ENCODE data around the gene LRRC4.

The LRRC4 gene, protein sequence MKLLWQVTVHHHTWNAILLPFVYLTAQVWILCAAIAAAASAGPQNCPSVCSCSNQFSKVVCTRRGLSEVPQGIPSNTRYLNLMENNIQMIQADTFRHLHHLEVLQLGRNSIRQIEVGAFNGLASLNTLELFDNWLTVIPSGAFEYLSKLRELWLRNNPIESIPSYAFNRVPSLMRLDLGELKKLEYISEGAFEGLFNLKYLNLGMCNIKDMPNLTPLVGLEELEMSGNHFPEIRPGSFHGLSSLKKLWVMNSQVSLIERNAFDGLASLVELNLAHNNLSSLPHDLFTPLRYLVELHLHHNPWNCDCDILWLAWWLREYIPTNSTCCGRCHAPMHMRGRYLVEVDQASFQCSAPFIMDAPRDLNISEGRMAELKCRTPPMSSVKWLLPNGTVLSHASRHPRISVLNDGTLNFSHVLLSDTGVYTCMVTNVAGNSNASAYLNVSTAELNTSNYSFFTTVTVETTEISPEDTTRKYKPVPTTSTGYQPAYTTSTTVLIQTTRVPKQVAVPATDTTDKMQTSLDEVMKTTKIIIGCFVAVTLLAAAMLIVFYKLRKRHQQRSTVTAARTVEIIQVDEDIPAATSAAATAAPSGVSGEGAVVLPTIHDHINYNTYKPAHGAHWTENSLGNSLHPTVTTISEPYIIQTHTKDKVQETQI

DNA sequence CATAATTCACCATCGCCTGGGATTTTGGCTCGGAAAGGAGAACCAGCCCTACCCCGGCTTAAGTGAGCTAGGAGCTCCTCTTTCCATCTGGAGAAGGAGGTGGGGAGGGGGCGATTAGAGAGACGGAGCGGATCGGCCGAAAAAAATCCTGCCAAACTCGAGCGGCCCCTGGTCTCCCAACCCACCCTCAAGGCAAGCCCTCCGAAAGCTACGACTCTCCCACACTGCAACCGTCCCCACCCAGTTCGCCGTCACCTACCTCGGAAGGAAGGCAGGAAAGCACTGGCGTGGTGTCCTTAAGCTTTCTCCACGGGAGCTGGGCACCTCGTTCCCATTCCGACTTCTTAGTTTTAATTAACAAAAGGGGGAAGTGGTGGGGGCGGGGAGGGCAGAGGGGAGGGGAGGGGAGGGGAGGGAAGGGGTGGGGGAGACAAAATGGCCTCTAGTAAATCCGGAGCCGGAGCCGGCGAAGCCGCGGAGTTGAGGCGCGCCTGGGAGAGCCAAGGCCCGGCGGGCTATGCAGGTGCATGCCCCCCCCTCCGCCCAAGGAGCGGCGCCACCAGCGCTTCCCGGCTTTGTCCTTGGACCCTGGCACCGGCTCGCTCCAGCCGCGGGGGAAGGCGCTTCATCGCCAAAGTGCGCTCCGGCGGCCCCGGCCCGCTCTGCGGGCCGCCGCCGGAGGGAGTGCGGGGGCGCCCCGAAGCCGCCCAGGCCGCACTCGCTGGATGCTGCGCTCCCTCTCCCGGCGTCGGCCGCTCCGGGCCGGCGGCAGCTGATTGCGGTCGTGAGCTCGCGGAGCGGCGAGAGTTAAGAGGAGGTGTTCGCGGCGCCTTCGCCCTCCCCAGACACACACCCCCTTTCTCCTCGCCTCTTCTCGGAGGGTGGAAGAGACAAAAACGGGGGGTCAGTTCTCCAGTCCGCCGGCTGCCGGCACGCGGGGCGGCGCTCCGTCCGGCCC, at the start of gene LRRC4:
TSS of gene LRRC4 (minus strand) at position 784 of the 958 bp plus-strand sequence. CDS start 797 bp downstream, outside the sequence.
- DNase-seq: peak; percentile 9 to 29

DNA sequence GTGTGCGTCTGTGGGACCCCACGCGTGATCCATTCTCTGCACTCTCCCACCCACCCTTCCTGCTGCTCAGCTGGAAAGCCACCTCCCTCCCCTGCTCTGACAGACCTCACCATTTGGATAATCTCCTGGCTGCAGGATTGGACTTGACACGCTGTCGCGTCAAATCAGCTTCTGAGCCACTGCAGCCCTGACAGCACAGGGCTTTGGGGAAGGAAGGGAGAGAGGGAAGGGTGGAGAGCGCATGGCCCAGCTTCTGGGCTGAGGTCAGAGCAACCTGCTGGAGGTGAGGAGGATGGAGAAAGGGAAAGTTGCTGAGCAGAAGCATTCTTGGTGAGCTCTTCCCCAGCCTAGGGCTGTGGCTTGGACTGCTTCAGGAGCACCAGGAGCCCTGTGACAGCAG, 48.9 kb upstream of the LRRC4 start:
- no peak for DNase-seq

DNA sequence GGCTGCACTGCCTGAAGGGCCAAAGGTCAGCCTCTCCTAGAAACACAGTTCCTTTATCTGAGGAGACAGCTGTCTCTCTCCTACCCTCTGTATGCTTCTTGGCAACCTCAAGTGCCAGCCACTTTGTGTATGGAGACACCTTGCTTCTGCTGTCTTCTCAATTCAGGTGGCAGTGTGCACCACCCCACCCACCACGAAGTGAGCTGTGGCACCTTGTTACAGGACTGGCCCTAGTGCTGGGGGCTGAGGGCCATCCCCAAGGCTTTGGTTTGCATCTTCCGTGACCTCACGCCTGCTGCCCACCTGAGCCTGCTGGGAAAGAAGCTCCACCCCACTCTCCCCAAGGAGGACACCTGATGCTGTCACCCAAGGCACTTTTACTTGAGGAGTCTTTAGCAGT, 47.1 kb upstream of the LRRC4 start:
- no peak for DNase-seq

DNA sequence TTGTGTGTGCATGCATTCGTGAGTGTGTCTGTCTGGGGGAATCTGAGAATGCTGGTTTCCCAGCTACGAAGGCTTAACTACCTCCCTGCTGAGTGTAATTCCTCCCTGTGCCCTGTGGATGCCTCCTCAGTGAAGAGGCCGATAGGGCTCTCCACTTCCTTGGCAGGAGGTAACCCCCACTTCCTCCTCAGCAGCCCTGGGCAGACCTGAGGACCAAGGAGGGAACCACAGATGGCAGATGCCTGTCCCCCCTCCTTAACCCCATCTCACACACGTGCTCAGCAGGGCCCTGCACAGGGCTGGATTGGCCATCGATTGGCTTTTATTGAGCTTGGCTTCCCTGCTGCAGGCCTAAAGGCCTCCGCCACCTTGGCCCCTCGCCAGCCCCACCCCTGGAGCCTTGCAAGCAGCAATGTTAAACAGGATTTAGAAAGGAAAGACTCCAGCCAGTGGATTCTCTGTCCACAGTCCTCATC, 45.6 kb upstream of the LRRC4 start:
- no peak for DNase-seq

DNA sequence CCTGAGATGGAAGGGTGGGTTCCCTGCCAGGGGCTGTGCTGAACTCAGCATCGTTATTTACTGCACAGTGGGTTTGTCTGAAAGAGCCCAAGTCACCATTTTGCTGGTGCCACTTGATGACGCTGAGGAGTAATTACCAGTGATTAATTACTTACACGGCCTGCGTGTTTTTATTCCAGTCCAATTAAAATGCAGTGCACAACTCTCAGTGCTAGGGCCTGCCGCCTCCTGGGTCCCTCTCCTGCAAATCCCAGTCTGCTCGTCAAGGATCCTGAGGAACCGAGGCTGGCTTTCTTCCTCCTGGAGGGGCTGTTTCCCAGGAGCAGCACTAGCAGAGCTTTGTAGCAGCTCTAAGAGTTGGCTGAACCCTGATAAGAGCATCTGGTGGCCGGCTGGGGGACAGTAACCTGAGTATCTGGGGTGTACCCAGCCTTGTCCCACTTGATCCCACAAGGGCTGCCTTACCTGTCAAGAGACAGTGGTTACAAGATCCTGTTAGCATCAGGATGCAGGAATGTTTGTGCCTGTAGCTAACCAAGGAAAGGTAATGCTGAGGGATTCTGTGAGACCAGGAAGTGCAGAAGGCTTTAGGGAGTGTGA, 45.1 kb upstream of the LRRC4 start:
- no peak for DNase-seq

DNA sequence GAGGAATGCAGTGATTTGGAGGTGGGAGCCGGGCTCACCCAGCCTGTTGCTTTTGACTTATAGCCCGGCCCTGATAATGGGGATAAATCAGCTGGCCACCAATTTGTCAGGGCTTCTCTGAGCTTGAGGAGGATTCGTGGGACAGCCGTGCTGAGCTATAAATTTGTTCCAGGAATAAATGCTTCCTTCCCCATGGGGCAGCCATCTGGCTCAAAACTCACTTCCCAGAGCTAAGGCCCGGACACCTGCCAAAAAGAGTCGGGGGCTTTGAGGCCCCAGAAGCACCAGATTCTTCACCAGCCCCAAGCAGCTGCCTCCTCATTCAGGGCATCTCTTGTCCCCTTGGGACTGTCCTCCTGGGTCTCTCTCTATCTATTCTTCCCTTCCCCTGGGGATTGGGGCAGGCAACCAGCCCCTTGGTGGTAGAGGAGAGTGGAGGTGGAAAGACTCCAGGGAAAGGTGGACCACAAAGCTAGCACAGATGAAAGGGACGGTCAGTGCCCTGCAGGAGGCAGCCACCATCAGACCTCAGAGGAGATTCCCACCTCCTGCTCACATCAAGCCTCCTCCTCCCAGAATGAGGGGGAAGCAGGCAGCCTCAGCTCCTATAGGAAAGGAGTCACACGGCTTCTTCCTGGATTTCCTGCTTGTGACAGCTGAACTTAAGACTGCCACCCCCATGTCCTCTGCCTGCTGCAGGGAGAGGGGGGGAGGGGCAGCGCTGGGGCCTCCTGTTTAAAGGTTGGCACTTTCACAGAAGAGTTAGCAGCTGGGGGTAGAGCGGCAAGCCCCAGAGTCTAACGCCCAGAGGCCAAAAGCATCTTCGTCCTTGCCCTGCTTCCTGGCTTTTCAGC, 44.2 kb upstream of the LRRC4 start:
- DNase-seq: no peak

DNA sequence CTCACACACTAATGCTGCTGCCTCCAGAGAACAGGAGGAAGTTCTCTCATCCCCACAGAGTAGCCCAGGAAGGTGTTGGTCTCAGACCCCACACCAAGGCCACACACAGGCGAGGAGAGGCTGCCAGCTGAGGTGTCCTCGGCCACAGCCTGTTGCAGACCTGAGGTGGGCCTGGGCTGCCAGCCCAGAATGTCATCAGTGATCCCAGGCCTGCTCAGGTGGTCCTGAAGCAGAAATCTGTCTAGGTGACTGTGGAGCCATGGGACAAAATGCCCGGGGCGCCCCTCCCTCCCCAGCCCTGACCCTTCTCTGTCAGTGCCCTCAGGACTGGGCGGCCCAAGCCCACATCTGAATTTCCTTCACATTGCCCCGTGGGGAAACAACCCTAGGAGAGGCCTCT, 43.5 kb upstream of the LRRC4 start:
- no peak for DNase-seq

DNA sequence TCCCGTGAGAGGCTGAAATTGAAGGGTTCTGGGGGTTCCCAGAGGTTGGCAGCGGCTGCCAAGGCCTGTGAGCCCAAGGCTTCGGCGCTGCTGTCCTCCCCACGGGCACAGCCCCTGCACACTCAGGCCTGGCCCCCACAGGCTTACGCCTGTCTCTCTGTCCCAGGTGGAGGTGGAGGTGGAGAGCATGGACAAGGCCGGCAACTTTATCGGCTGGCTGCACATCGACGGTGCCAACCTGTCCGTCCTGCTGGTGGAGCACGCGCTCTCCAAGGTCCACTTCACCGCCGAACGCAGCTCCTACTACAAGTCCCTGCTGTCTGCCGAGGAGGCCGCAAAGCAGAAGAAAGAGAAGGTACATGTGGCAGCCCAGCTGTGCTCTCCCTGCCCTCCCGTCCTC, 43.1 kb upstream of the LRRC4 start:
- DNase-seq: no peak

DNA sequence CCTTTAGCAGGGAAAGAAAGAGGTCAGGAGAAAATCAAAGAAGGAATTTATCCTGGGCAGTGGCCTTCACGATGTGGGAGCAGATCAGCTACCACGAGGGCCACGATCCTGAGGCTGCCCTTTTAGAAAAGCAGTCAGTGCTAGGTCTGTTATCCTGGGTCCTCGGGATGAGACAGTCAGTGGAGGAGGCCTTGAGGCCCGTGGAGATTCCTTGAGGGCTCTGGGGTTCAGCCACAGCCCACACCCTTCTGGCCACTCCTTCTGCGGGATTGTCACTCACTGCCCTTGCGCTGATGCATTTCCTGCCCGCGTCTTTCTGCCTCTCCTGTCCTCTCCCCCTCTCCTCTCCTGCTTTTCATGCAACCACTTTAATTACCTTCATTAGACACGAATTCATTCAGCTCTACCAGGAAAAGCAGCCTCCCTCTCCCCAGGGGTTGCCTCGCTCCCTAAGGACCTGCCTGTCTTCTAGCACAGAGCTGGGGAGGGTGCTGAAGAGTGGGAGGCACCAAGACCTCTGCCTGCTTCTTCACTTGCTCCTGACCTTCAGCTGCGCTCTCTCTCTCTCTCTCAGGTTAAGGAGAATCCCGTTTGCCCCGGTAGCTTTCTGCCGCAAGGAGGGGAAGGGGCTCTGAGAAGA, 42.6 kb upstream of the LRRC4 start:
- no peak for DNase-seq

DNA sequence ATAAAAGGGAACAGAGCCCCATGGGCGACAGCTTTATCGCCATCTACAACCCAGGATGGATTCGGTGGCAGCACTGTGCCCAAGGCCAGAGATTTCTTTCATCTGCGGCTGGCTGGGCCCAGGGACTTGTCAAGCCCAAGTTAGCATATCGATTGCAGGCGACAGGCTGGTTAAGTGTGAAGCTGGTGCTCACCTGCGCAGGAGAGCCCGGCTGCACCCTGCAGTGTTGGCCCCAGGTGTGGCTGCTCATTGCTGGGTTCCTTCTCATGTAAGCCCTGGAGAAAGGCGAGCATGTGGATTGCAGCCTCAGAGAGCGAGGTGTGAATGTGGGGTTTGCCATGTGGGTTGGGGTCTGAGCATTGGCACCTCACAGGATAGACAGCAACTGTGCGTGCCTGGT, 40.6 kb upstream of the LRRC4 start:
- DNase-seq: no peak

DNA sequence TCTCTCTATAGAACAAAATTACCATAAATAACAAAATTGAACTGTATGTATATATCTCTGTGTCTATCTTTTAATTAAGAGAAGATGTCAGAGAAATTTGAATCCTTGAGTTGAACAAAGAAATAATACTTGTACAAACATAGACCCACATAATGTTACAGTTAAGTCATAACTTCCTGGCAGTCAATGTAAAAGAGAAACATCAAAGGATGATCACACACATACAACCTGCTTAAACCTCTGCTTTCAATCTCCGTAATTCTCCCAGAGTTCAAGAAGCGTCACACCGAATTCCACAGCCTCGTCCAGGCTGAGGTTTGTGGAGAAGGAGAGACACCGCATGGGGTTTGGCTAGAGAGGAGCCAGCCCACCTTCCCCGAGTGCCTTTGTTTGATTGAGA, 40.1 kb upstream of the LRRC4 start:
- no peak for DNase-seq

DNA sequence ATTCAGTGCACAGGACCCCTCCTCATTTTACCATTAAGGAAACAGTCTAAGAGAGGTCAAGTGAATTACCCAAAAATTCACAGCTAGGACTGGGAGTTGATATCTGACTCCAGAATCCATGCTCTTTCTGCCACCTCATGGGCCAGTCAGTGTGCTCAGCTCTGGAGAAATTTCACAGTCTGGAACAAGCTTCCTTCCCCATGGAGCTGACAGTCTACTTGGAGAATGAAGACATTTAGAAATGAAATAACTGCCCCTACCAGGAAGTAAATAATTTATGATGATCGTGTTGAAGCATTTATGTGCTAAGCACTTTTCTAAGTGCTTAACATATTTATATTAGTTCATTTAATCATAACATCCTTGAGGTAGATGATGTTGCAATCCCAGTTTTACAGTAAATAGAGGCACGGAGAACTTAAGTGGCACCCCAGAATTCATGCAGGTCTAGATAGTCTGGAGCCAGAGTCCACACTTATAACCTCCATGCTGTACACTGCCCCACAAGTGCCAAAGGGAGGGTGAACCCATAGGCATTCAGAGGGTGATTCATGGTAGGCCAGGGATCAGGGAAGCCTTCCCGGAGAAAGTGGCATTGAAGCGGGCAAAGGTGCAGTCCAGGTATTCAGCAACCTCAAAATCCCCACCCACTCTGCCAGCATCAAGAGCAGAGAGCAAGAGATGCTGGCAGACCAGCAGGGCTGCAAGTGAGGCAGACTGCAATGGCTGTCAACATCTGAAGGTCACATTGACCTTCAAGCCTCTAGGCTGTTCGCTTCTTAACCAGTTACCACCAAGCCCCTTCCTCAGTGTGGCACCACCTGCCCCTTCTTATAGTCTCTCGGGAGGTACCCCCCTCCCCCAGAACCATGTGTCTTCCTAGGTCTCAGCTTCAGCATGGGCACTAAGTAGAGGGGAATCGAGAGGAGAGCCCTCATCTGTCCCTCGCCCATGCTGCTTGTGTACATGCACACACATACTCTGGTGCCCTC, 38.4 kb upstream of the LRRC4 start:
- no peak for DNase-seq

DNA sequence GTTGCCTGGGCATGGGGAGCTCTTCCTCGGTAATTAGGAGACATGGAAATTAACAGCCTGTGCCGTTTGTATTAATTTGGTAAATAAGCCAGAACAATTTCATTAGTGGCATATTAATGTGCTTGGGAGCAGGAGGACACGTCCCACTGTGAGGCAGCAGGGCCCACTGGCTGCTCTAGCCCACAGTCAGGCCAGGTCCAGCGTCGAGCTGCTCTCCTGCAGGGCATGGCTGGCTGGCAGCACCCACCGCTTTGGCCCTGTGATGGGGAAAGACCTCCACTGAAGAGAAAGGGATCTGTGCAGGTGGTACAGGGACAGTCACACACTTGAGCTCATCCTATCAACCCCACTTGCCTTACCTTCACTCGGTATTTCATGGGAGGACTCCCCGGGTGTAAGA, 37.5 kb upstream of the LRRC4 start:
- DNase-seq: no peak

DNA sequence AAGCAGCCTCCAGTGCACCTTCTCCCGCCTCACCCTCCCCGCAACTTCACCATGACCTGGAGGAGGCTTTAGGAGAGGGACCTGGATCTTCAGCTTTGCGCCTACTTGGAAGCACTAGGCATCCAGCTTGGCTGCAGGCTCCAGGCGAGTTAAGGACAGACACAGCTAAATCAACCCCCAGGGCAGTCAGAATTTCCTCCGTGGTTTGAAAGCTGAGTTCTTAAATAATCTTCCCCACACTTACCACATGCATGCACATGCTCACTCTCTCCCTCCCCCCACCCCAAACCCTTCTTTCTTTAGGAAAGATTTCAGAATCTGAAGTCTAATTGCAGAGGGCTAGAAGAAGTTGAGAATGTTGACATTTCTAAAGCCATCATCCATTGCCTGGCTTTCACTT, 36.7 kb upstream of the LRRC4 start:
- no peak for DNase-seq

DNA sequence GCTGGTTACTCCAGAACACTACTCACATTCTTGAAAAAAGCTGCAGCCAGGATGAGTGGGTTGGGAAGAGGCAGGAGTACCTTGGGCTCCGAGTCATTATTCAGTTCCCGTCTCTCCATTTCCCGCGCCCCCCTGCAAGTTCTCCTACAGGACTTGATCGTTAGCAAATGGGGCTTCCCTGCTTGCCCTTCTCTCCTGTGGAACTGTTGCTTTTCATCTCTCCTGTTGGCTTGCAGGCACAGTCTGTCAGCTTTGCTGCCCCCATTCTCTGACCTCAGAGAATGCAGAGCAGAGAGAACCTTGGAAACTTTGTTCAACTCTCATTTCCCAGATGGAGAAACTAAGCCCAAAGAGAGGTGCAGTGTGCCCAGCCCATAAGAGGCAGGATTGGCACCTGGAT, 35.6 kb upstream of the LRRC4 start:
- DNase-seq: no peak

DNA sequence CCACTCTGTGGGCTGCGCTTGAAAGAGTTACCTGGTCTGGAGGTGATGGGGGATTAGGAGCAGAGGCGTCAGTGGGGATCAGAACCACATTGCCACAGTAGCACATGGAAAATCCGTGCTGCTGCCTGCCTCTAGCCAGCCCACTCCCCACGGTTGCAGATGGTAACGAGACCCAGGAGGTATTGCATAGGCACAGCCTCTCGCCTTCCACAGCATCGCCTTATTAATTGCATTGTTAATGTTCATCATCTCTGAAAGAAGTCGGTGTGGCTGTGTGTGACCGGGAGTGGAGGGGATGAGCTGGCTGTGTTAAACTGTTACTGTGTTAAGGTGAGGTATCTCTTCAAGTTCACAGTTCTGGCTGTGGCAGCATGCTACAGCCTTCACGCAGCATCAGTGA, 35.2 kb upstream of the LRRC4 start:
- no peak for DNase-seq

DNA sequence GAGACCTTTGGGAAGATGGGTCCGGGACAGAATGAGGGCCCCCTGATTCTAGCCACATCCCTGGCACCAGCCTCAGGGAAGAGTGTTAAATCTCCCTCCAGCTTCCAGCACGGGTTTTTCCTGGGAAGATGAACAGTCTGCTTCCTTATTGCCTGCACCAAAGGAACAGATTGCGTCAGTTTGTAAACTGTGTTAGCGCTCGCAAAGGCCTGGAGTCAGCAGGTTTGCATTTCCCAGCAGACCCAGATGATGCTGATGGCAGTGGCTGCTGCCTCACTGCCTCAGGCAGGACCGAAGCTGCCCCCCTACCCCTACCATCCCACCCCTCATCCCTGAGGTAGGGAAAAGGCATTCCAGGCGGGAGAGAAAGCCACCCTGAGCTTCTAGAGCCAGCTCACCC, 34.6 kb upstream of the LRRC4 start:
- DNase-seq: no peak

DNA sequence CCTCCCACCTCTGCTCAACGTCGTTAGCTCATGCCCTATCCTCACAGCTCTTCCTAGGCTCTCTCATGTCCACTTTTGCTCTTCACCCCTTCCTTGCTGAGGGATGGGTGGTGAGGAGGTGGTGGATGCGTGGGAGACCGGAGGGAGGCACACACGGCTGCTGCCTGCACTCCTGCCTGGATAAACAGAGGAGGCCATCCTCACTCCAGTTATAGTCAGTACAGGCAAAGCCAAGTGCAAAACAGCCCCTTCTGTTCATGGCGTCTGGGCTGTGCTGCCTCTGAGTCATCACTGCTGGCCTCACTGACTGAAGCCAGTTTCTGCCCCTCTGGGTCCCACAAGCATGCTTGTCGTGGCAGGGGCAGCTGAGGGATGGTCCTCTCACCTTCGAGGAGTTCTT, 31.9 kb upstream of the LRRC4 start:
- DNase-seq: no peak

DNA sequence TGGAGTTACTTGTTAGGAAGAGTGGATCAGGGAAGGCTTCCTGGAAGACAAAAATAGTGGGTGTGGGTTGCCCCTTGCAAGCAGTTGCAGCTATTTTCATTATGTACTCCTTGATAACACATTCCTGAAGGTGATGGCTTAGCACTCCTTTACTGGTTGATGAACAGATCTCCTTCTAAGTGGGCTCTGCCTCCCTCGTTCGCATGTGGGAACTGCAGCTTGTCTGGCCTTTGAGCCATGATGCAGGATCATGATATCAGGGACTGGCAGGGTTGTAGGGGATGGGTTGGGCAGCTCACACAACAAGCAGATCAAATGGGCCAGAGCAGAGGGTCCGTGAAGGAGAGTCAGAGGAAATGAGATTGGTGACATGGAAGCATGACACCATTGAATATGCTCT, 28.8 kb upstream of the LRRC4 start:
- DNase-seq: no peak
